Measurements from ENCODE around the gene KIR2DL3.
"Not testable (repeated sequence)": the region's sequence is repeated elsewhere in the genome, so short reads cannot be mapped to it uniquely, and the experiment has no call there.

KIR2DL3 gene

GRCh38 chr19:54738306-54738705 is at the start of gene KIR2DL3:
Gene KIR2DL3, plus strand, starts transcription at chr19:54738513. Its CDS starts 33 bp downstream, at chr19:54738546.
- in situ Hi-C loops (cut with HindIII; ENCODE audit: low sequenced_read_pairs), result not testable (repeated sequence)

- in situ Hi-C loops (cut with HindIII; ENCODE audit: low sequenced_read_pairs), result no loop called here
Measured at GRCh38 chr19:54691582-54692297, 46.6 kb upstream of the KIR2DL3 start.

- in situ Hi-C loops (cut with HindIII; ENCODE audit: low sequenced_read_pairs), result no loop called here
Measured at GRCh38 chr19:54692298-54692615, 46.1 kb upstream of the KIR2DL3 start.

DNA sequence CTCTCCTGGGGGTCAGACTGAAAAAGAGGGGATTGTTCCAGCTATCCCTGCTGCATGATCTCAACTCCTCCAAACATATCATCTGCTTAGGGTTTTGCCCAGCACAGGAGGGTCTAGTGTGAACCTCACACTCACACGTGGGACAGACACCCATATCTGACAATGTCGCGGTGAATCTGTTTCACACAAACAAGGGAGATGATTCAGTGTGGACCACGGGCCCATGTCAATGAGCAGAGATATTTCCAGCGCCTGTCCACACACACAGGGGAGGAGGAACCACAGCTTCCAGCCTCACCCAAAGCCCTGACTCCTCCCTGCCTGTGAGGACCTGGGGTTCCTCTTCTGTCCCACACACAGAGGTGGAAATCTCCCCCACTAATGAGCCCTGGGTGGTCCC is 43.7 kb upstream of the KIR2DL3 start:
- in situ Hi-C loops (cut with HindIII; ENCODE audit: low sequenced_read_pairs), result no loop called here

- in situ Hi-C loops (cut with HindIII; ENCODE audit: low sequenced_read_pairs), result no loop called here
Measured at GRCh38 chr19:54696117-54696548, 42.2 kb upstream of the KIR2DL3 start.

DNA sequence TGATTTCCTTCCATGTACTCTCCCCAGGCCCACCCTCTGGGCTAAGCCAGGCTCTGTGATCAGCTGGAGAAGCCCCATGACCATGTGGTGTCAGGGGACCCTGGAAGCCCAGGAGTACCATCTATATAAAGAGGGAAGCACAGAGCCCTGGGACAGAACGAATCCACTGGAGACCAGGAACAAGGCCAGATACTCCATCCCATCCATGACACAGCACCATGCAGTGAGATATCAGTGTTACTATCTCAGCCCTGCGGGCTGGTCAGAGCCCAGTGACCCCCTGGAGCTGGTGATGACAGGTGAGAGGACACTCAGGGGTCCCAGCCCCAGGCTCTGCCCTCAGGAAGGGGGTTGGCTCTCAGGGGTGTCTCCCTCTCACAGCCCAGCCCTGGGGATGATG is 41.5 kb upstream of the KIR2DL3 start:
- in situ Hi-C loops (cut with HindIII; ENCODE audit: low sequenced_read_pairs), result no loop called here

DNA sequence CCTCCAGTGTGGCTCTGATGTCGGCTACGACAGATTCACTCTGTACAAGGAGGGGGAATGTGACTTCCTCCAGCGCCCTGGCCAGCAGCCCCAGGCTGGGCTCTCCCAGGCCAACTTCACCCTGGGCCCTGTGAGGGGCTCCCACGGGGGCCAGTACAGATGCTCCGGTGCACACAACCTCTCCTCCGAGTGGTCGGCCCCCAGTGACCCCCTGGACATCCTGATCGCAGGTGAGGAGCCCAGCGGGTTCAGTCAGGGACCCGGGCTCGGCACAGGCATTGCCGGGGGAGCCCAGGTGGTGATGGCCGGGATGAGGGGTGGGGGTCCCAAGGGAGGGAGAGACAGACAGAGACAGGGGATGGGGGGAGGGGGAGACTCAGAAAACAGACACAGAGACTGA is 40.6 kb upstream of the KIR2DL3 start:
- in situ Hi-C loops (cut with HindIII; ENCODE audit: low sequenced_read_pairs), result not testable (repeated sequence)

DNA sequence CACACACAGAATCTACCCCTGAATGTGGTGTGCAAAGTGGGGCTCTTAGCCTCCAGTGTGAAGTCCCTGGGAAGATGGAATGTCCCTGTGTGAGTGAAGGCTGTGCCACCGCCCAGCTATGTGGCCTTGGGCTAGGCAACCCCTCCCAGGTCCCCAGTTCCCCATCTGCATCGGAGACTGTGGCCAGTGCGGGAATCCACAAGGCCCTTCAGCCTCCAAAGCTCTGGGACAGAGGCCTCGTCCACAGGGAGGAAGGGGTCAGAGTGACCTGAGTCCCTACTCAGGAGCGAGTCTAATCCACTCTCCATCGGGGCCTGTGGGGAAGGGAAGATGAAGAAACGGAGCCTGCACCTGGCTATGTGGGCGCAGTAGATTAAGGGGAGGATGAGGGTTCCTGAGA is 33.4 kb upstream of the KIR2DL3 start:
- in situ Hi-C loops (cut with HindIII; ENCODE audit: low sequenced_read_pairs), result no loop called here

DNA sequence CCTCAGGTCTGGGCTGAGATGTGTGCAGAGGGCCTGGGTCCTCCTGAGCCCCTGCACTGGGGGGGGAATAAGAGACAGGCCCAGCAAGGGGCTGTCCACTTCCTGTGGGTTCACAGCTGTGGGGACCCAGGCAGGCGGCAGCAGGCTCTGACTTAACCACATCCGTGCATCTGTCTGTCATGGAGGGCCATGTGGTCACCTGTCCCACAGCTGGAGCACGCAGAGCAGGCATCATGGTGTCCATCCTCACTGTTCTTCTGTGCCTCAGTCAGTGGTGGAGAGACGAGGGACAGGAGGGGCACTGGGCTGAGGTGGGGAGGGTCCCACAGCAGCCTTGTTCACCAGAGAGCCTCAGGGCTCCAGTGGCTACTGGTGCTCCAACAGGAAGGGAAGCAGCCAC is 30.4 kb upstream of the KIR2DL3 start:
- in situ Hi-C loops (cut with HindIII; ENCODE audit: low sequenced_read_pairs), result no loop called here

DNA sequence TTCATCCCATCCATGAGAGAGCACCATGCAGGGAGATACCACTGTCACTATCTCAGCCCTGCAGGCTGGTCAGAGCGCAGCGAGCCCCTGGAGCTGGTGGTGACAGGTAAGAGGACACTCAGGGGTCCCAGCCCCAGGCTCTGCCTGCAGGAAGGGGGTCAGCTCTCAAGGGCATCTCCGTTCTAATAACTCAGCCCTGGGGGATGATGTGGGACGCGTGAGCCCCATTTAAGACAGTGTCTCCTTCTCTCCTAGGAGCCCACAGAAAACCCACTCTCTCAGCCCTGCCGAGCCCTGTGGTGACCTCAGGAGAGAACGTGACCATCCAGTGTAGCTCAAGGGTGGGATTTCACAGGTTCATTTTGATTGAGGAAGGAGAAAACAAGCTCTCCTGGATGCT is 29.5 kb upstream of the KIR2DL3 start:
- in situ Hi-C loops (cut with HindIII; ENCODE audit: low sequenced_read_pairs), result no loop called here

- in situ Hi-C loops (cut with HindIII; ENCODE audit: low sequenced_read_pairs), result no loop called here
Measured at GRCh38 chr19:54709212-54709948, 28.9 kb upstream of the KIR2DL3 start.

DNA sequence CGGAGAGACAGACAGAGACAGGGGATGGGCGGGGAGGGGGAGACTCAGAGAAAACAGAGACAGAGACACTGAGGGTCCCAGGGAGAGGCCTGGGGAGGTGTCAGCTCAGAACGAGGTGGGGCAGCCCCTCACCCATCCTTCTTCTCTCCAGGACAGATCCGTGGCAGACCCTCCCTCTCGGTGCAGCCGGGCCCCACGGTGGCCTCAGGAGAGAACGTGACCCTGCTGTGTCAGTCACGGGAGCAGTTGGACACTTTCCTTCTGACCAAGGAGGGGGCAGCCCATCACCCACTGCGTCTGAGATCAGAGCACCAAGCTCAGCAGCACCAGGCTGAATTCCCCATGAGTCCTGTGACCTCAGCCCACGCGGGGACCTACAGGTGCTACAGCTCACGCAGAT is 28.4 kb upstream of the KIR2DL3 start:
- in situ Hi-C loops (cut with HindIII; ENCODE audit: low sequenced_read_pairs), result not testable (repeated sequence)

GRCh38 chr19:54724142-54724541 is 14.2 kb upstream of the KIR2DL3 start, which contains the start of gene KIR3DL3:
Gene KIR3DL3, plus strand, starts transcription at chr19:54724442. Its CDS starts 55 bp downstream, at chr19:54724497.
- in situ Hi-C loops (cut with HindIII; ENCODE audit: low sequenced_read_pairs), result no loop called here

GRCh38 chr19:54724644-54725043 is 13.7 kb upstream of the KIR2DL3 start:
- in situ Hi-C loops (cut with HindIII; ENCODE audit: low sequenced_read_pairs), result no loop called here

GRCh38 chr19:54725321-54725720 is 13.0 kb upstream of the KIR2DL3 start:
- in situ Hi-C loops (cut with HindIII; ENCODE audit: low sequenced_read_pairs), result no loop called here

DNA sequence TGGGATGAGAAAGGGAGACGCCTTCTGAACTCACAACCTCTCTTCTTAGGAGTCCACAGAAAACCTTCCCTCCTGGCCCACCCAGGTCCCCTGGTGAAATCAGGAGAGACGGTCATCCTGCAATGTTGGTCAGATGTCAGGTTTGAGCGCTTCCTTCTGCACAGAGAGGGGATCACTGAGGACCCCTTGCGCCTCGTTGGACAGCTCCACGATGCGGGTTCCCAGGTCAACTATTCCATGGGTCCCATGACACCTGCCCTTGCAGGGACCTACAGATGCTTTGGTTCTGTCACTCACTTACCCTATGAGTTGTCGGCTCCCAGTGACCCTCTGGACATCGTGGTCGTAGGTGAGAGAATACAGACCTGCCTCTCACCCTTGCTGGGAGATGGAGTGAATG is 10.8 kb upstream of the KIR2DL3 start:
- in situ Hi-C loops (cut with HindIII; ENCODE audit: low sequenced_read_pairs), result no loop called here

DNA sequence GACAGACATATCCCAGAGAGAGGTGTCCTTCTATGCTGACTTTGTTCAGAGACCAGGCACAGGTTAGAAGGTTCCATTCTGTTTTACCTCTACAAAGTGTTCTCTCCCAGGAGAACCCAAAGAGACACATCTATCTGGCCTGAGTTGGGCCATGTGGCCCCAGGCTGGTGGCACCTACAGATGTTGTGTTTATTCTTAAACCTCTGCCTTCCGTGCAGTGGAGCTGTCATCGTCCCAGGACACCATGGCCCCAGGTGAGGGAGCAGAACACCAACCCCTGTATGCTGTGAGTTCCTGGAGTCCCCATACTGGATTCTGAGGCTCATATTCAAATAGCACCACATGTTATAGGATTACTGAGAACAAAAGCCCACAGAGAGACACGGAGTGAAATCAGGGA is 10.1 kb upstream of the KIR2DL3 start:
- in situ Hi-C loops (cut with HindIII; ENCODE audit: low sequenced_read_pairs), result no loop called here

DNA sequence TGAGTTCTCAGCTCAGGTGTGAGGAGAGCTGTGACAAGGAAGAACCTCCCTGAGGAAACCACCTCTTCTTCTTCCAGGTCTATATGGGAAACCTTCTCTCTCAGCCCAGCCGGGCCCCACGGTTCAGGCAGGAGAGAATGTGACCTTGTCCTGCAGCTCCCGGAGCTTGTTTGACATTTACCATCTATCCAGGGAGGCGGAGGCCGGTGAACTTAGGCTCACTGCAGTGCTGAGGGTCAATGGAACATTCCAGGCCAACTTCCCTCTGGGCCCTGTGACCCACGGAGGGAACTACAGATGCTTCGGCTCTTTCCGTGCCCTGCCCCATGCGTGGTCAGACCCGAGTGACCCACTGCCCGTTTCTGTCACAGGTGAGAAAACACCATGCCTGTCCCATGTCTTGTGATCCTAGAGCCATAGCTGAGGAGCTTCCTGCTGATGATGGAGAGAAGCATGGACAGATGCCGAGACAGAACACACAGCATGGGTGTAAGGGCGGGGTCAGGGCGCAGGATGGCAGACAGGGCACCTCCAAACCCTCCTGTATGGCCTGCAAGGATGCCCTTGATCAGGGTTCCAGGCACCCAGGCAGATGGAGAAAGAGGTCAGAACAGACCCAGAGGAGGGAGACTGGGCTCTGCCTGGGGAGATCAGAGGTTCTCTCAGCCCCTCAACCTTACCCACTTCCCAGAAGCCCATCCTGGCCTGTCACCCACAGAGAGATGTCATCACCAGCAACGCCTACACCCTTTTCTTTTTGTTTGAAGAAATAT is 8.7 kb upstream of the KIR2DL3 start:
- in situ Hi-C loops (cut with HindIII; ENCODE audit: low sequenced_read_pairs), result no loop called here

DNA sequence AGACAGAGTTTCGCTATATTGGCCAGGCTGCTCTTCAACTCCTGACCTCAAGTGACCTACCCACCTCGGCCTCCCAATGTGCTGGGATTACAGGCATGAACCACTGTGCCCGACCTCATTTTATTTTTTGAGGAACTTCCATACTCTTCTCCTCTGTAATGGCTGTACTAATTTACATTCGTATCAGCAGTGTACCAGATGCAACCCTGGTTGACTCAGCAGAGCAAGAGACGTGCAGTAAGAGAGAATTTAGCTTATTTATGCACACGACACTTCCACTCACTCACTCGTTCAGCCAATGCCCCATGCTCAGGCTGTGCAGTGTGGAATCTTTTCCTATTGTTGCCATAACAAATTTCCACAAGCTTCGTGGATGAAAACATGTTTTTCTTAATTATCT is 7.1 kb upstream of the KIR2DL3 start:
- in situ Hi-C loops (cut with HindIII; ENCODE audit: low sequenced_read_pairs), result no loop called here

GRCh38 chr19:54738715-54739114 is 402 bp downstream of the KIR2DL3 start:
- in situ Hi-C loops (cut with HindIII; ENCODE audit: low sequenced_read_pairs), result no loop called here

GRCh38 chr19:54739587-54740497 is 1.5 kb downstream of the KIR2DL3 start:
- in situ Hi-C loops (cut with HindIII; ENCODE audit: low sequenced_read_pairs), result no loop called here

All from DLD1 (cell line).